ENCODE measurements around the gene RTKN. TPM values are rescaled to one million over a fixed set of nuclear protein-coding genes. Genes with fewer than 3 reads are reported as not detected.

The RTKN gene
- total and polyA plus RNA-seq, 9 of the 15 experiments (the other 6 are each of a cell fraction or from before 2014, with no cell fraction given), result 0.14 to 6.9 (median 3.6) TPM

GRCh38 chr2:74440378-74441169 lies 1.2 kb downstream of the RTKN start:
- Histone ChIP-seq H3K9me3 (replicated peaks; ENCODE audit: control insufficient read depth, insufficient read depth, low read depth, low read length) (no peaks in the 10 kb centered on the region), H3K4me2 (ENCODE audit: insufficient read depth, low read length) (peak overlapping the region; percentile 87), H3K4me1 (replicated peaks in 1 of 2; ENCODE audit: control insufficient read depth in 2 of 2, insufficient read depth in 2 of 2, low read length in 2 of 2) (peaks cover 22 to 45% of the 10 kb centered on the region in 2 experiments; a peak in 4 of 5 replicates), H3K9ac (ENCODE audit: insufficient read depth in 1 of 2, low read depth in 2 of 2, low read length in 2 of 2) (peak overlapping the region; percentile 65 to 94), H4K20me1 (replicated peaks; ENCODE audit: control insufficient read depth, insufficient read depth, low read length) (no peaks in the 10 kb centered on the region), H2AFZ (ENCODE audit: low read depth, low read length) (peak overlapping the region; percentile 98), H3K27ac (ENCODE audit: extremely low read depth, low read depth, low read length) (peak overlapping the region; percentile 71), H3K79me2 (ENCODE audit: control insufficient read depth, insufficient read depth, low read length) (no peaks in the 10 kb centered on the region), H3K4me3 (peak overlapping the region; percentile 41), H3K27me3 (ENCODE audit: control insufficient read depth in 2 of 2, insufficient read depth in 2 of 2, low read length in 2 of 2) (no peaks in the 10 kb centered on the region), H3K9me1 (ENCODE audit: control insufficient read depth, insufficient read depth, low read length) (no peaks in the 10 kb centered on the region), H3K36me3 (ENCODE audit: control insufficient read depth, insufficient read depth, low read length) (no peaks in the 10 kb centered on the region)
- FAIRE-seq (peak; percentile 87), ATAC-seq (peak; percentile 100), DNase-seq (ENCODE audit: extremely low read depth in 1 of 4, low spot score in 3 of 4) (peak; percentile 92 to 99 (median 98))
- CTCF ChIA-PET (ENCODE audit: low intra/inter-chr PET ratio), result no interaction called here
- 36% methylated on average over 37 of the region's 45 CpGs for WGBS (ENCODE audit: insufficient coverage, low coverage, missing lambda C conversion rate)
- TSS peak; percentile 79 for BruUV-seq (replicated peaks)
- intact Hi-C loops (cut with micrococcal nuclease) (no loop called here), in situ Hi-C loops (cut with MboI) (no loop called here)
- POLR2A ChIA-PET, result interaction anchor here (0.5 to 1.7 kb wide), 8 partner anchors 9 to 614 kb away, joined by 3 to 9 read pairs (median 4); partner anchors contain the start of gene INO80B
- TF ChIP-seq ZBTB12 (CRISPR knock-in tag; IDR thresholded peaks at IDR 0.05), result no peak
- TF ChIP-seq CSDE1 (IDR thresholded peaks at IDR 0.05), result no peak
- TF ChIP-seq RBFOX2 (IDR thresholded peaks at IDR 0.05; ENCODE audit: low read depth, low read length), result peak; percentile 83
- TF ChIP-seq SMAD3 (CRISPR knock-in tag; conservative IDR thresholded peaks at IDR 0.05), result no peak
- no peak for TF ChIP-seq U2AF1 (optimal IDR thresholded peaks at IDR 0.05; ENCODE audit: low read depth, low read length)
- TF ChIP-seq SMARCE1 (IDR thresholded peaks at IDR 0.05), result no peak
- TF ChIP-seq ATF7 (IDR thresholded peaks at IDR 0.05), result peak; percentile 36
- no peak for TF ChIP-seq ZFP91 (CRISPR knock-in tag; IDR thresholded peaks at IDR 0.05)
- TF ChIP-seq DNMT1 (IDR thresholded peaks at IDR 0.05), result no peak
- TF ChIP-seq ZNF184 (CRISPR knock-in tag; IDR thresholded peaks at IDR 0.05), result no peak
- no peak; the same call in 1 of the 2 replicates for TF ChIP-seq ARID4B (CRISPR knock-in tag; IDR thresholded peaks at IDR 0.05)

All from K562 (cell line).